HepG2 (cell line): ENCODE measurements around the gene KAZN. TPM values are rescaled to one million over a fixed set of nuclear protein-coding genes. Genes with fewer than 3 reads are reported as not detected.

Experiments used
- BHLHE40 ChIP-seq: IDR thresholded peaks from 2 replicates; pipeline ENCODE4 v1.6.1; 2011; ENCODE audit warnings: low read length, improper control_type of control experiment
- HNF4A ChIP-seq: sonication (generic); formaldehyde crosslinking; IDR thresholded peaks from 2 replicates; pipeline ENCODE4 v1.4.0; 2020; ENCODE audit warnings: missing genetic modification reagents
- HNF4G ChIP-seq, 2 experiments: sonication (generic) in 1 of 2; formaldehyde crosslinking in 1 of 2; IDR thresholded peaks; 2 replicates each; pipeline versions ENCODE4 v1.4.0 to v1.6.1; 2011 to 2020; ENCODE audit warnings: borderline replicate concordance in 2 of 2, low read depth in 2 of 2, mild to moderate bottlenecking in 2 of 2, low read length in 1 of 2, missing genetic modification reagents in 1 of 2, moderate library complexity in 1 of 2
- LCORL ChIP-seq, 2 experiments: fragments of 450-650 bp in 1 of 2; sonication (generic) in 1 of 2; formaldehyde crosslinking in 1 of 2; IDR thresholded peaks; 2 replicates each; pipeline versions ENCODE4 v1.5.0 to v1.6.1; 2017 to 2020; ENCODE audit warnings: antibody characterized with exemption in 1 of 2, missing genetic modification reagents in 1 of 2
- RARA ChIP-seq: IDR thresholded peaks from 2 replicates; pipeline ENCODE4 v1.6.1; 2016; ENCODE audit warnings: missing genetic modification reagents, missing compliant biosample characterization
- RFX5 ChIP-seq: IDR thresholded peaks from 2 replicates; pipeline ENCODE4 v1.6.1; 2011; ENCODE audit warnings: low read depth, low read length, improper control_type of control experiment
- RXRA ChIP-seq: sonication (generic); formaldehyde crosslinking; IDR thresholded peaks from 2 replicates; pipeline ENCODE4 v1.5.1; 2020; ENCODE audit warnings: missing genetic modification reagents
- SNAPC2 ChIP-seq: sonication (generic); formaldehyde crosslinking; IDR thresholded peaks from 2 replicates; pipeline ENCODE4 v1.8.1; 2022; ENCODE audit warnings: mild to moderate bottlenecking, missing genetic modification reagents
- SP2 ChIP-seq: sonication (generic); formaldehyde crosslinking; IDR thresholded peaks from 2 replicates; pipeline ENCODE4 v1.5.1; 2020; ENCODE audit warnings: mild to moderate bottlenecking, missing genetic modification reagents
- SRSF1 ChIP-seq: fragments of 200-400 bp; formaldehyde crosslinking; optimal IDR thresholded peaks from 2 replicates; pipeline ENCODE3; 2017; ENCODE audit warnings: mild to moderate bottlenecking, low read depth, low read length, moderate library complexity
- ZMYM2 ChIP-seq: sonication (generic); formaldehyde crosslinking; IDR thresholded peaks from 2 replicates; pipeline ENCODE4 v1.8.0; 2022; ENCODE audit warnings: mild to moderate bottlenecking, missing genetic modification reagents
- ZNF562 ChIP-seq: sonication (generic); formaldehyde crosslinking; IDR thresholded peaks from 2 replicates; pipeline ENCODE4 v1.8.0; 2022; ENCODE audit warnings: missing genetic modification reagents, borderline replicate concordance
- polyA plus RNA-seq, 8 experiments: library from polyadenylated mRNA; depleted of rRNA in 3 of 8; stranded (reverse) in 7 of 8; unstranded in 1 of 8; fragments of >200 nt; fragmentation: Illumina TruSeq in 4 of 8; extraction: Trizol in 4 of 8; gene quantifications; 2 replicates each; pipeline versions ENCODE4 v1.2.1 to v1.2.3, GENCODE V29; 2011 to 2016; ENCODE audit warnings: low read depth in 4 of 8, missing spikeins in 1 of 8, mixed read lengths in 1 of 8; ENCODE audit not compliant: insufficient read depth in 1 of 8
- total RNA-seq, 5 experiments: library from RNA; depleted of rRNA; stranded (reverse); fragments of >200 nt; fragmentation: Illumina TruSeq; extraction: Trizol; gene quantifications; 2 replicates each; pipeline ENCODE4 v1.2.3, GENCODE V29; 2016; ENCODE audit warnings: low read depth in 1 of 5
- TF ChIP-seq, protein P1 (sequence below): sonication (generic); formaldehyde crosslinking; IDR thresholded peaks from 2 replicates; pipeline ENCODE4 v1.9.0; 2021; ENCODE audit warnings: mild to moderate bottlenecking, missing genetic modification reagents
- TF ChIP-seq, protein P2 (sequence below): IDR thresholded peaks from 2 replicates; pipeline ENCODE4 v1.6.1; 2016; ENCODE audit warnings: control low read depth
- TF ChIP-seq, protein P3 (sequence below): sonication (generic); formaldehyde crosslinking; IDR thresholded peaks from 2 replicates; pipeline ENCODE4 v1.4.0; 2020; ENCODE audit warnings: missing genetic modification reagents
- TF ChIP-seq, protein P4 (sequence below): sonication (generic); formaldehyde crosslinking; conservative IDR thresholded peaks from 2 replicates; pipeline ENCODE4 v1.8.0; 2022; ENCODE audit warnings: mild to moderate bottlenecking, moderate library complexity, missing genetic modification reagents
- TF ChIP-seq, protein P5 (sequence below): IDR thresholded peaks from 2 replicates; pipeline ENCODE4 v1.6.1; 2016

KAZN gene
- total and polyA plus RNA-seq, 2 of the 13 experiments (the other 11 are each of a cell fraction or from before 2014, with no cell fraction given), result 10.4 to 13.5 TPM

DNA sequence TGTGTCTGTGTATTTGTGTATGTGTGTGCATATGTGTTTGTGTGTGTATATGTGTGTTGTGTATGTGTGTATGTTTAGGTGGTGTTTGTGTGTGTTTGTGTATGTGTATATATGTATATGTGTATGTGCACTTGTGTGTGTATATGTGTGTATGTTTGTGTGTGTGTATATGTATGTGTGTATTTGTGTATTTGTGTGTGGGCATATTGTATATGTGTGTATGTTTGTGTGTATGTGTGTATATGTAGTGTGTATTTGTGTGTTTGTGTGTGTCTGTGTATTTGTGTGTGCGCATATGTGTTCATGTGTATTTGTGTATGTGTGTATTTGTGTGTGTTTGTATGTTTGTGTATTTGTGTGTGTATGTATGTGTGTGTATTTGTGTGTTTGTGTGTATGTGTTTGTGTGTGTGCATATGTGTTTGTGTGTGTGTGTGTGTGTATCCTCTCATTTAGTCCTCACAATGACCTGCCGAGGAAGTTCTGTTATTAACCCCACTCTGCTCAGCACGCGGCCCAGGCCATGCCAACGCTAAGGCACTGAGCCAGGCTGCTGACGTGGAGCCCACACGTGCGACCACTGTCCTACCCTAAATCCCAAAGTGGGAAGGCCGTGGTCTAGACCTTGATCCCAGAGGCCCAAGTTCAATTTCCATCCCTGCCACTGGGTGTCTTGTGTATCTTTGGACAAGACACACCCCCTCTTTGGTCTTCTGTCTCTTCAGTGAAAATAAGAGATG, 511.8 kb downstream of the KAZN start (continued):
- TF ChIP-seq, protein P1, sequence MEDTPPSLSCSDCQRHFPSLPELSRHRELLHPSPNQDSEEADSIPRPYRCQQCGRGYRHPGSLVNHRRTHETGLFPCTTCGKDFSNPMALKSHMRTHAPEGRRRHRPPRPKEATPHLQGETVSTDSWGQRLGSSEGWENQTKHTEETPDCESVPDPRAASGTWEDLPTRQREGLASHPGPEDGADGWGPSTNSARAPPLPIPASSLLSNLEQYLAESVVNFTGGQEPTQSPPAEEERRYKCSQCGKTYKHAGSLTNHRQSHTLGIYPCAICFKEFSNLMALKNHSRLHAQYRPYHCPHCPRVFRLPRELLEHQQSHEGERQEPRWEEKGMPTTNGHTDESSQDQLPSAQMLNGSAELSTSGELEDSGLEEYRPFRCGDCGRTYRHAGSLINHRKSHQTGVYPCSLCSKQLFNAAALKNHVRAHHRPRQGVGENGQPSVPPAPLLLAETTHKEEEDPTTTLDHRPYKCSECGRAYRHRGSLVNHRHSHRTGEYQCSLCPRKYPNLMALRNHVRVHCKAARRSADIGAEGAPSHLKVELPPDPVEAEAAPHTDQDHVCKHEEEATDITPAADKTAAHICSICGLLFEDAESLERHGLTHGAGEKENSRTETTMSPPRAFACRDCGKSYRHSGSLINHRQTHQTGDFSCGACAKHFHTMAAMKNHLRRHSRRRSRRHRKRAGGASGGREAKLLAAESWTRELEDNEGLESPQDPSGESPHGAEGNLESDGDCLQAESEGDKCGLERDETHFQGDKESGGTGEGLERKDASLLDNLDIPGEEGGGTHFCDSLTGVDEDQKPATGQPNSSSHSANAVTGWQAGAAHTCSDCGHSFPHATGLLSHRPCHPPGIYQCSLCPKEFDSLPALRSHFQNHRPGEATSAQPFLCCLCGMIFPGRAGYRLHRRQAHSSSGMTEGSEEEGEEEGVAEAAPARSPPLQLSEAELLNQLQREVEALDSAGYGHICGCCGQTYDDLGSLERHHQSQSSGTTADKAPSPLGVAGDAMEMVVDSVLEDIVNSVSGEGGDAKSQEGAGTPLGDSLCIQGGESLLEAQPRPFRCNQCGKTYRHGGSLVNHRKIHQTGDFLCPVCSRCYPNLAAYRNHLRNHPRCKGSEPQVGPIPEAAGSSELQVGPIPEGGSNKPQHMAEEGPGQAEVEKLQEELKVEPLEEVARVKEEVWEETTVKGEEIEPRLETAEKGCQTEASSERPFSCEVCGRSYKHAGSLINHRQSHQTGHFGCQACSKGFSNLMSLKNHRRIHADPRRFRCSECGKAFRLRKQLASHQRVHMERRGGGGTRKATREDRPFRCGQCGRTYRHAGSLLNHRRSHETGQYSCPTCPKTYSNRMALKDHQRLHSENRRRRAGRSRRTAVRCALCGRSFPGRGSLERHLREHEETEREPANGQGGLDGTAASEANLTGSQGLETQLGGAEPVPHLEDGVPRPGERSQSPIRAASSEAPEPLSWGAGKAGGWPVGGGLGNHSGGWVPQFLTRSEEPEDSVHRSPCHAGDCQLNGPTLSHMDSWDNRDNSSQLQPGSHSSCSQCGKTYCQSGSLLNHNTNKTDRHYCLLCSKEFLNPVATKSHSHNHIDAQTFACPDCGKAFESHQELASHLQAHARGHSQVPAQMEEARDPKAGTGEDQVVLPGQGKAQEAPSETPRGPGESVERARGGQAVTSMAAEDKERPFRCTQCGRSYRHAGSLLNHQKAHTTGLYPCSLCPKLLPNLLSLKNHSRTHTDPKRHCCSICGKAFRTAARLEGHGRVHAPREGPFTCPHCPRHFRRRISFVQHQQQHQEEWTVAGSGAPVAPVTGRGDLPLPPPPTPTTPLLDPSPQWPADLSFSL (CRISPR knock-in tag), result peak; percentile 94
- TF ChIP-seq RARA (CRISPR knock-in tag), result peak; percentile 14; the same call in 1 of the 2 replicates
- TF ChIP-seq, protein P2, sequence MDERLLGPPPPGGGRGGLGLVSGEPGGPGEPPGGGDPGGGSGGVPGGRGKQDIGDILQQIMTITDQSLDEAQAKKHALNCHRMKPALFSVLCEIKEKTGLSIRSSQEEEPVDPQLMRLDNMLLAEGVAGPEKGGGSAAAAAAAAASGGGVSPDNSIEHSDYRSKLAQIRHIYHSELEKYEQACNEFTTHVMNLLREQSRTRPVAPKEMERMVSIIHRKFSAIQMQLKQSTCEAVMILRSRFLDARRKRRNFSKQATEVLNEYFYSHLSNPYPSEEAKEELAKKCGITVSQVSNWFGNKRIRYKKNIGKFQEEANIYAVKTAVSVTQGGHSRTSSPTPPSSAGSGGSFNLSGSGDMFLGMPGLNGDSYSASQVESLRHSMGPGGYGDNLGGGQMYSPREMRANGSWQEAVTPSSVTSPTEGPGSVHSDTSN (CRISPR knock-in tag), result no peak
- no peak for TF ChIP-seq ZMYM2 (CRISPR knock-in tag)
- TF ChIP-seq SRSF1, result no peak
- TF ChIP-seq SP2 (CRISPR knock-in tag), result no peak
- TF ChIP-seq HNF4A (CRISPR knock-in tag), result peak; percentile 58
- TF ChIP-seq, protein P3, sequence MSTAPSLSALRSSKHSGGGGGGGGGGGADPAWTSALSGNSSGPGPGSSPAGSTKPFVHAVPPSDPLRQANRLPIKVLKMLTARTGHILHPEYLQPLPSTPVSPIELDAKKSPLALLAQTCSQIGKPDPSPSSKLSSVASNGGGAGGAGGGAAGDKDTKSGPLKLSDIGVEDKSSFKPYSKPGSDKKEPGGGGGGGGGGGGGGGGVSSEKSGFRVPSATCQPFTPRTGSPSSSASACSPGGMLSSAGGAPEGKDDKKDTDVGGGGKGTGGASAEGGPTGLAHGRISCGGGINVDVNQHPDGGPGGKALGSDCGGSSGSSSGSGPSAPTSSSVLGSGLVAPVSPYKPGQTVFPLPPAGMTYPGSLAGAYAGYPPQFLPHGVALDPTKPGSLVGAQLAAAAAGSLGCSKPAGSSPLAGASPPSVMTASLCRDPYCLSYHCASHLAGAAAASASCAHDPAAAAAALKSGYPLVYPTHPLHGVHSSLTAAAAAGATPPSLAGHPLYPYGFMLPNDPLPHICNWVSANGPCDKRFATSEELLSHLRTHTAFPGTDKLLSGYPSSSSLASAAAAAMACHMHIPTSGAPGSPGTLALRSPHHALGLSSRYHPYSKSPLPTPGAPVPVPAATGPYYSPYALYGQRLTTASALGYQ (CRISPR knock-in tag), result no peak
- TF ChIP-seq, protein P4, sequence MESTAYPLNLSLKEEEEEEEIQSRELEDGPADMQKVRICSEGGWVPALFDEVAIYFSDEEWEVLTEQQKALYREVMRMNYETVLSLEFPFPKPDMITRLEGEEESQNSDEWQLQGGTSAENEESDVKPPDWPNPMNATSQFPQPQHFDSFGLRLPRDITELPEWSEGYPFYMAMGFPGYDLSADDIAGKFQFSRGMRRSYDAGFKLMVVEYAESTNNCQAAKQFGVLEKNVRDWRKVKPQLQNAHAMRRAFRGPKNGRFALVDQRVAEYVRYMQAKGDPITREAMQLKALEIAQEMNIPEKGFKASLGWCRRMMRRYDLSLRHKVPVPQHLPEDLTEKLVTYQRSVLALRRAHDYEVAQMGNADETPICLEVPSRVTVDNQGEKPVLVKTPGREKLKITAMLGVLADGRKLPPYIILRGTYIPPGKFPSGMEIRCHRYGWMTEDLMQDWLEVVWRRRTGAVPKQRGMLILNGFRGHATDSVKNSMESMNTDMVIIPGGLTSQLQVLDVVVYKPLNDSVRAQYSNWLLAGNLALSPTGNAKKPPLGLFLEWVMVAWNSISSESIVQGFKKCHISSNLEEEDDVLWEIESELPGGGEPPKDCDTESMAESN (CRISPR knock-in tag), result no peak
- no peak for TF ChIP-seq SNAPC2
- no peak for TF ChIP-seq ZNF562 (CRISPR knock-in tag)
- TF ChIP-seq LCORL (IDR thresholded peaks at IDR 0.05), result no peak
- 0 out of 2 replicates have a peak, but pooled peaks have one; percentile 13 for TF ChIP-seq LCORL (CRISPR knock-in tag; IDR thresholded peaks at IDR 0.05)
- TF ChIP-seq, protein P5, sequence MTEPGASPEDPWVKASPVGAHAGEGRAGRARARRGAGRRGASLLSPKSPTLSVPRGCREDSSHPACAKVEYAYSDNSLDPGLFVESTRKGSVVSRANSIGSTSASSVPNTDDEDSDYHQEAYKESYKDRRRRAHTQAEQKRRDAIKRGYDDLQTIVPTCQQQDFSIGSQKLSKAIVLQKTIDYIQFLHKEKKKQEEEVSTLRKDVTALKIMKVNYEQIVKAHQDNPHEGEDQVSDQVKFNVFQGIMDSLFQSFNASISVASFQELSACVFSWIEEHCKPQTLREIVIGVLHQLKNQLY (CRISPR knock-in tag), result no peak
- peak; percentile 49; the same call in 1 of the 2 replicates for TF ChIP-seq HNF4G (IDR thresholded peaks at IDR 0.05; ENCODE audit: borderline replicate concordance, low read depth, low read length)
- no peak for TF ChIP-seq HNF4G (CRISPR knock-in tag; IDR thresholded peaks at IDR 0.05; ENCODE audit: borderline replicate concordance, low read depth)
- no peak for TF ChIP-seq RXRA (CRISPR knock-in tag)
- TF ChIP-seq BHLHE40, result peak; percentile 63
- TF ChIP-seq RFX5, result no peak
